Cardiac fibroblast (primary cell): Measurements from ENCODE around the gene MYO9B.

ENCODE experiments used
- DNase-seq, 2 donors: peaks; one replicate each; pipeline versions ENCODE4 v3.0.0 to v3.0.0-alpha.2; 2010; ENCODE audit warnings: low read depth in 2 of 2
- H3K4me3 ChIP-seq, 2 donors: replicated peaks in 1 of 2; 1 replicate in 1 of 2; 2 replicates in 1 of 2; pipeline ENCODE4 v1.5.1; 2011; ENCODE audit warnings: low read depth in 2 of 2, low read length in 2 of 2, mild to moderate bottlenecking in 2 of 2, moderate library complexity in 1 of 2
- TF ChIP-seq, protein P1 (sequence below): IDR thresholded peaks from one replicate; pipeline ENCODE4 v1.5.1; 2011; ENCODE audit warnings: low read depth, mild to moderate bottlenecking, low read length, inconsistent platforms

Gene MYO9B

DNA sequence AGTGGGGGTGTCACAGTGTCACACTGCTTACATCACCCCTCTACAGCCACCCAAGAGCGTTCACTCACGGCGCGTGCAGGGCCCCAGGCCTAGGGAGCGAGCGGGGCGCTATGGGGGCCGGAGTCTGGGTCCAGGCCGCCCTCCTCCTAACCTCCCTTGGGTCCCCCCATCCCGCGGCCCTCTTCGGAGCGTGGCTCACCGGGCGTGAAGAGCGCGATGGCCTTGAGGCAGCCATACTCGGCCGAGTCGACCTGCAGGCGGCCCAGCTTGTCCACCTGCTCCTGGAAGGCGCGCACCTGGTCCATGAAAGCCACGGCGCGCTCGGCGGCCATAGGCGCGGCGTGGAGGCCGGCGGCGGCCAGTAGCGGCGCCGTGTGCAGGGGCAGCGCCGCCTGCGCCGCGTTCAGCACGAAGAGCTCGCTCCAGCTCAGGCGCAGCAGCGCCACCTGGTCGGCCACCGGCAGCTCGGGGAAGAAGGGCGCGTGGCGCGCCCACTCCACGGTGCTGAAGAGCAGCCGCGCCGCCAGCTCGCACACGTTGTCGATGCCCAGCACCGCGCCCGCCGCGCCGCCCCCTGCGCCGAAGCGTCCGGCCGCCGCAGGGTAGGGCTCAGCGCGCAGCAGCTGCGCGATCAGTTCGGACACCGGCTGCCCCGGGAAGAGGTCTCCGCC is 159.9 kb downstream of the MYO9B start:
- H3K4me3 ChIP-seq, result peak overlapping the region; percentile 44 to 66
- TF ChIP-seq, protein P1, sequence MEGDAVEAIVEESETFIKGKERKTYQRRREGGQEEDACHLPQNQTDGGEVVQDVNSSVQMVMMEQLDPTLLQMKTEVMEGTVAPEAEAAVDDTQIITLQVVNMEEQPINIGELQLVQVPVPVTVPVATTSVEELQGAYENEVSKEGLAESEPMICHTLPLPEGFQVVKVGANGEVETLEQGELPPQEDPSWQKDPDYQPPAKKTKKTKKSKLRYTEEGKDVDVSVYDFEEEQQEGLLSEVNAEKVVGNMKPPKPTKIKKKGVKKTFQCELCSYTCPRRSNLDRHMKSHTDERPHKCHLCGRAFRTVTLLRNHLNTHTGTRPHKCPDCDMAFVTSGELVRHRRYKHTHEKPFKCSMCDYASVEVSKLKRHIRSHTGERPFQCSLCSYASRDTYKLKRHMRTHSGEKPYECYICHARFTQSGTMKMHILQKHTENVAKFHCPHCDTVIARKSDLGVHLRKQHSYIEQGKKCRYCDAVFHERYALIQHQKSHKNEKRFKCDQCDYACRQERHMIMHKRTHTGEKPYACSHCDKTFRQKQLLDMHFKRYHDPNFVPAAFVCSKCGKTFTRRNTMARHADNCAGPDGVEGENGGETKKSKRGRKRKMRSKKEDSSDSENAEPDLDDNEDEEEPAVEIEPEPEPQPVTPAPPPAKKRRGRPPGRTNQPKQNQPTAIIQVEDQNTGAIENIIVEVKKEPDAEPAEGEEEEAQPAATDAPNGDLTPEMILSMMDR, result peak; percentile 26
- DNase-seq, result peak; percentile 62 to 78

DNA sequence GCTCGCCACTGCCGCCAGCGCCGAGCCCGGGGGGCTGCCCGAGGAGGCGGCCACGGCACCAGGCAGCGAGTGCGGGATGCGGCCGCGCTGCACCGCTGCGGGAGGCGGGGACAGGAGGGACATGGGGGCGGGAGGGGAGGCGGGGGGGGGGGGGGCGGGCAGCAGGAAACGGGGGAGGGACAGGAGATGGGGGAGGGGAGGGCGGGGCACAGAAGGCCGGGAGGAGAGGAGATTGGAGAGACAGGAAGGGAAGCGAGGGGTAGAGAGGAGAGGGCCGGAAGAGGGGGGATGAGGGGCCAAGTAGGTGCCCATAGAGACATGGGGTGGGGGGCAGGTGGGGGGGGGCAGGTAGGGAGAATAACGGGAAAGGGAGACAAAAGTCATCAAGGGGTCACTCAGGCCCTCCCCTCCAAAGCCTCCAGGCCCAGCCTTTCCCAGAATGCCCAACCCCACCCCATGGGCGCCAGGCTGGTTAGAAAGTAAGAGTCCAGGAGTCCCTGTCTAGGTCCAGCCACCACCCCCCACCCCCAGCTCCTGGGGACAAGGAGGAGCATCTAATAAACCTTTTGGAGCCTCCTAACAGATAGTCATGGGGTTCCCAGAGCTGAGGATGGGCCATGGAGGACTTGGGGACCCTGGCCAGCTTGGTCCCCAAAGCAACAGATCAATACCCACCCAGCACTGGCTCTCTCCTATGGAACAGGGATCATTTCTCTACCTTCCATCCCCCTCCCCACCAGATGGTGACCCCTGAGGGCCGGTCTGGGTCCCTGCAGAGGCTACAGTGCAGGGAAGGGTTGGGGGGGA is 160.6 kb downstream of the MYO9B start:
- peak; percentile 41 to 48 for DNase-seq
- peak overlapping the region in 1 of 2 donors; percentile 66 for H3K4me3 ChIP-seq
- TF ChIP-seq, protein P1, result no peak

DNA sequence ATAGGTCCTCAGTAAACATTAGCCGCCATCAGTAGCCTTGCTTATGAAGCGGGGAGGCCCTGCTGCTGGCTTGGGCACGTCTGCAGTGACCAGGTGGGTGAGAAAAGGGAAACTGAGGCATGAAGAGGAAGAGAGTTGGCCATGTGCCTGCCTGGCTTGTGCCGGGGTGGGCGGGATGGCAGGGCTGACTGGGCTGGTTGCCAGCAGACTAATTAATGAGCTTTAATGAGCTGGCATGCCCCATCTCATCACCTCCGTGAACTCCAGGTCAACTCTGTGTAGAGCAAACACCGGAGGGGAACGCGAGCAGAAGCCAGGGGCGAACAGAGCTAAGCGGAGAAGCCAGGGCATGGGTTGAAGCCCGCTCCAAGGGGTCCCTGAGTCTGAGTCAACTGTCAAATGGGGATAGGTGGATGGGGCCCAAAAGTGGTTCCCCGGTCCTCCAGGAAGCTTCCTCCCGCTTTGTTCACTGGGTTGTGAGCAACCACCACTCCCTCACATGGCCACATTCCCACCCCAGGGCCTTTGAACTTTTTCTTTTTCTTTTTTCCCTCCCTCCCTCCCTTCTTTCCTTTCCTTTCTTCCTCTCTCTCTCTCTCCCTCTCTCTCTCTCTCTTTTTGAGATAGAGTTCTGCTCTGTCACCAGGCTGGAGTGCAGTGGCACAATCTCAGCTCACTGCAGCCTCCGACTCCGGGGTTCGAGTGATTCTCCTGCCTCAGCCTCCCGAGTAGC is 161.4 kb downstream of the MYO9B start:
- DNase-seq, result no peak
- TF ChIP-seq, protein P1, result no peak
- no peak overlapping the region for H3K4me3 ChIP-seq

DNA sequence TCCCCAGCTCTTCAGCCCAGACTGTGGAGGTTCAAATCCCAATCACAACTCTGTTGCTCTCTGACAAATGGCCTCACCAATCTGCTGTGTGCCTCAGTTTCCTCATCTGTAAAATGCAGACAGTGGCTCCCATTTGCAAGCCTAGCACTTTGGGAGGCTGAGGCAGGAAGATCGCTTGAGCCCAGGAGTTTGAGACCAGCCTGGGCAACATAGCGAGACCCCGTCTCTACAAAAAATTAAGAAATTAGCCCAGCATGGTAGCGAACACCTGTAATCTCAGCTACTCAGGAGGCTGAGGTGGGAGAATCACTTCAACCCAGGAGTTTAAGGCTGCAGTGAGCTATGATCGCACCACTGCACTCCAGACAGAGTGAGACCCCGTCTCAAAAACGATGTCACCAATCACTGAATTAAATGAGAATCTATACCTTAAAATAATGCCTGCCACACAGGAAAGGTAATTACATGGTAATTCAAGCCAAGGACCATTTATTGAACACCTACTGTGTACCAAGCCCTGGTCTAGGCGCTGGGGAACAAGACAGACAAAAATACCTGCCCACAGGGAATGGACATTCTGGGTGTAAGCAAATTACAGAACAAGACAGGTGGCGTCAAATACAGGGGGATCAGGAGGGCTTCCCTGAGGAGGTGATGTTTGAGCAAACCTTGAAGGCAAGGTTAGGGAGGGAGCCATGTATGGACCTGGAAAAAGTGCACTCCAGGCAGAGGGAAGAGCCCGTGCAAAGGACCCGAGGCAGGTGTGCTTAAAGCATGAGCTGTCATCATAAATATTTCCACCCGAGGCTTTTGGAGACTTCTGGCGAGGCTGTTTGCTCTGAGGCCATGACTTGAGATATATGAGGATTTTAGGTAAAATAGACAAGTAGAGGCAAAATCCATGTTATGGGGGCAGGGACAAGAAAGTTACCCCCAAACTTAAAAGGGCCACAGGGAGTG is 162.4 kb downstream of the MYO9B start:
- TF ChIP-seq, protein P1, result no peak
- DNase-seq, result no peak
- H3K4me3 ChIP-seq, result no peak overlapping the region

DNA sequence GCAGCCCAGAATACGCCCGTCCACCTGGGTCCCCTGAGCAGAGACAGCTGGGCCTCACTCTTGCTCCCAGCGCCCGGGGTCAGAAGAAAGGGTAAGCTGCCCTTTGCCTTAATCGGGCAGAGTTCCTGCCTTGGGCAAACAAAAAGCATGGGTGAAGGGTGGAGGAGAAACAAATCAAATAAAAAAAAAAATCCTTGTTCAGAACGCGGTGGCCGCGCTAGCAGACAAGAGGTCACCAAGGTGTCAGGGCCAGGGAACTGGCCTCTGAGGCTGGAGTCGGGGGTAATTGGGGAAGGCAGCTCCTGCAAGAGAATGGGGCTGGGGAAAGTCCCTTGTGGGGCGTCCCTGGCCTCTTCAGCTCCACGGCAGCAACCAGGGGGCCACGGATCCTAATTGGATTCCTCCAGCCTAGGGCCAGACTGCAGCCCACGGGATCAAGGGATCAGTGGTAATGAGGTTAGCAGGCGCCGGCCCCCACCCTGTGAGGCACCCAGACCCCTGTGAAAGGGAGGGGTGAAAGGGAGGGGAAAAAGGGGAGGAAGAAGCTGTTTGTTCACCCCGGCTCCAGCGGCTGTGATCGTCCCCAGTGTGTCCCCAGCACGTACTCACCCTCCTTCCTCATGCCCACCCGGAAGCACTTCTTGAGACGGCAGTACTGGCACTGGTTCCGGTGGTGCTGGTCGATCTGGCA is 164.6 kb downstream of the MYO9B start:
- H3K4me3 ChIP-seq, result no peak overlapping the region
- DNase-seq, result no peak
- TF ChIP-seq, protein P1, result no peak
